Upper lobe of right lung (tissue), 1 donor: ENCODE data around the gene ABHD6. TPM values are rescaled to one million over a fixed set of nuclear protein-coding genes. Genes with fewer than 3 reads are reported as not detected.

Source experiments
- ATAC-seq: fragments of 200-7000 bp; cut with Tn5 transposase; one replicate; pipeline ENCODE4 v1.9.1; 2020; ENCODE audit warnings: mild to moderate bottlenecking, moderate library complexity
- DNase-seq: peaks from one replicate; pipeline ENCODE4 v3.0.0-alpha.2; 2020
- H3K27ac ChIP-seq: fragments of 200-600 bp; one replicate; pipeline ENCODE4 v1.8.0; 2022
- H3K27me3 ChIP-seq: fragments of 200-600 bp; one replicate; pipeline ENCODE4 v1.8.0; 2022; ENCODE audit warnings: mild to moderate bottlenecking
- H3K36me3 ChIP-seq: fragments of 200-600 bp; one replicate; pipeline ENCODE4 v1.8.0; 2022
- H3K4me1 ChIP-seq: fragments of 200-600 bp; one replicate; pipeline ENCODE4 v1.8.0; 2022
- H3K4me3 ChIP-seq: fragments of 200-600 bp; one replicate; pipeline ENCODE4 v1.8.0; 2022; ENCODE audit warnings: mild to moderate bottlenecking
- H3K9me3 ChIP-seq: fragments of 200-600 bp; one replicate; pipeline ENCODE4 v1.8.0; 2022
- CTCF ChIP-seq: fragments of 200-600 bp; IDR thresholded peaks from one replicate; pipeline ENCODE4 v1.8.0; 2022; ENCODE audit warnings: antibody characterized with exemption
- intact Hi-C: fragments of 100-400 bp; cut with DNase I; formaldehyde crosslinking; loops from one replicate; pipeline ENCODE4 v1.11.0; 2022
- total RNA-seq: library from RNA; stranded (reverse); fragmentation: NEBNext Ultra II Directional; extraction: Animal tissue kit (Norgen Biotek cat#: 25700); gene quantifications from one replicate; pipeline ENCODE4 v1.2.1, GENCODE V29; 2021
- donor health status: DM: no; HTN: yes; CAD: no; lungs with severe emphysema.

Gene ABHD6
- total RNA-seq, 1 donor from 2014 or later, result 19.1 TPM

- Histone ChIP-seq H3K36me3 (peaks cover under 1% of the 10 kb centered on the region), H3K4me1 (peaks cover 12% of the 10 kb centered on the region), H3K4me3 (no peak overlapping the region), H3K27me3 (no peaks in the 10 kb centered on the region), H3K9me3 (no peaks in the 10 kb centered on the region), H3K27ac (peak overlapping the region; percentile 3)
- intact Hi-C loops, result no loop called here
- ATAC-seq (no peak), DNase-seq (no peak)
- TF ChIP-seq CTCF, result no peak
Measured at GRCh38 chr3:58325525-58325992, 88.0 kb downstream of the ABHD6 start.

- H3K27ac ChIP-seq, result no peak overlapping the region
- H3K27me3 ChIP-seq, result no peaks in the 10 kb centered on the region
- DNase-seq (no peak), ATAC-seq (no peak)
- peaks cover 12% of the 10 kb centered on the region for H3K4me1 ChIP-seq
- no peak overlapping the region for H3K4me3 ChIP-seq
- TF ChIP-seq CTCF, result no peak
- H3K9me3 ChIP-seq, result no peaks in the 10 kb centered on the region
- H3K36me3 ChIP-seq, result no peaks in the 10 kb centered on the region
- intact Hi-C loops, result no loop called here
Measured at GRCh38 chr3:58326267-58326900, 88.8 kb downstream of the ABHD6 start.

- H3K9me3 ChIP-seq, result no peaks in the 10 kb centered on the region
- H3K27ac ChIP-seq, result no peak overlapping the region
- no peak for DNase-seq
- H3K4me3 ChIP-seq, result no peak overlapping the region
- no peak for TF ChIP-seq CTCF
- intact Hi-C loops, result no loop called here
- no peaks in the 10 kb centered on the region for H3K27me3 ChIP-seq
- ATAC-seq, result no peak
- no peaks in the 10 kb centered on the region for H3K36me3 ChIP-seq
- peaks cover 27% of the 10 kb centered on the region for H3K4me1 ChIP-seq
Measured at GRCh38 chr3:58329150-58329921, 91.7 kb downstream of the ABHD6 start.

- no peak overlapping the region for H3K27ac ChIP-seq
- DNase-seq, result no peak
- H3K36me3 ChIP-seq, result no peaks in the 10 kb centered on the region
- no peaks in the 10 kb centered on the region for H3K27me3 ChIP-seq
- ATAC-seq, result no peak
- no peak overlapping the region for H3K4me3 ChIP-seq
- intact Hi-C loops, result loop anchor here (10.0 kb wide), 1 partner anchor 75 kb away; no protein-coding TSS in a partner anchor
- peaks cover 27% of the 10 kb centered on the region for H3K4me1 ChIP-seq
- no peak for TF ChIP-seq CTCF
- no peaks in the 10 kb centered on the region for H3K9me3 ChIP-seq
Measured at GRCh38 chr3:58329922-58330413, 92.4 kb downstream of the ABHD6 start.

GRCh38 chr3:58331593-58332152, 94.1 kb downstream of the ABHD6 start:
- H3K27ac ChIP-seq, result no peak overlapping the region
- ATAC-seq, result no peak
- no peak for TF ChIP-seq CTCF

More at GRCh38 chr3:58331593-58332152, 94.1 kb downstream of the ABHD6 start:
- no peak overlapping the region for H3K4me3 ChIP-seq
- H3K4me1 ChIP-seq, result peaks cover 30% of the 10 kb centered on the region
- intact Hi-C loops, result loop anchor here (10.0 kb wide), 1 partner anchor 73 kb away; no protein-coding TSS in a partner anchor
- no peaks in the 10 kb centered on the region for H3K27me3 ChIP-seq
- no peak for DNase-seq
- no peaks in the 10 kb centered on the region for H3K9me3 ChIP-seq
- no peaks in the 10 kb centered on the region for H3K36me3 ChIP-seq
